ENCODE measurements around the gene CHMP6. TPM values are rescaled to one million over a fixed set of nuclear protein-coding genes. Genes with fewer than 3 reads are reported as not detected.

Gene CHMP6
- total and polyA plus RNA-seq, 9 of the 15 experiments (the other 6 are each of a cell fraction or from before 2014, with no cell fraction given), result 0.25 to 30.4 (median 13.4) TPM

GRCh38 chr17:81034779-81035520 lies 43.3 kb downstream of the CHMP6 start, which contains the start of gene BAIAP2 (continued):
- TF ChIP-seq ZNF740 (CRISPR knock-in tag; IDR thresholded peaks at IDR 0.05) (no peak; the same call in 1 of the 2 replicates), ZNF740 (tag; IDR thresholded peaks at IDR 0.05) (peak in 1 of 2 experiments; percentile 56; a peak in 1 of 4 replicates), EP300 (IDR thresholded peaks at IDR 0.05; ENCODE audit: low read length) (no peak), ZNF696 (CRISPR knock-in tag; conservative IDR thresholded peaks at IDR 0.05) (no peak), E2F6 (IDR thresholded peaks at IDR 0.05; ENCODE audit: borderline replicate concordance in 1 of 2, extremely low read depth in 1 of 2, insufficient read depth in 1 of 2, insufficient read length in 1 of 2, low read depth in 1 of 2, low read length in 1 of 2, poor library complexity in 1 of 2, severe bottlenecking in 1 of 2) (no peak), CHD2 (IDR thresholded peaks at IDR 0.05; ENCODE audit: low read depth, low read length) (0 out of 2 replicates have a peak, but pooled peaks have one; percentile 28), KDM2B (CRISPR knock-in tag; IDR thresholded peaks at IDR 0.05) (0 out of 2 replicates have a peak, but pooled peaks have one; percentile 58), CTBP1 (IDR thresholded peaks at IDR 0.05; ENCODE audit: borderline replicate concordance) (peak; percentile 54), GTF2F1 (IDR thresholded peaks at IDR 0.05; ENCODE audit: low read depth, low read length) (peak; percentile 91), ZFX (CRISPR knock-in tag; IDR thresholded peaks at IDR 0.05) (peak; percentile 54), RERE (CRISPR knock-in tag; IDR thresholded peaks at IDR 0.05; ENCODE audit: borderline replicate concordance) (no peak), CXXC5 (CRISPR knock-in tag; IDR thresholded peaks at IDR 0.05) (peak; percentile 71), NEUROD1 (IDR thresholded peaks at IDR 0.05; ENCODE audit: borderline replicate concordance, low read depth, low read length, partially characterized antibody) (peak; percentile 41), EGR1 (conservative IDR thresholded peaks at IDR 0.05) (peak; percentile 79), GATAD2B (IDR thresholded peaks at IDR 0.05; ENCODE audit: borderline replicate concordance) (peak; percentile 64; the same call in 1 of the 2 replicates), GABPA (tag; conservative IDR thresholded peaks at IDR 0.05; ENCODE audit: low read depth) (peak; percentile 73), RB1 (IDR thresholded peaks at IDR 0.05; ENCODE audit: low read depth) (peak; percentile 75), POLR2G (IDR thresholded peaks at IDR 0.05; ENCODE audit: low read depth, low read length) (peak; percentile 96), DMBX1 (CRISPR knock-in tag; IDR thresholded peaks at IDR 0.05; ENCODE audit: borderline replicate concordance) (peak; percentile 35; the same call in 1 of the 2 replicates), ZNF175 (CRISPR knock-in tag; IDR thresholded peaks at IDR 0.05; ENCODE audit: low read depth) (peak; percentile 23; the same call in 1 of the 2 replicates)
